Lung microvascular endothelial cell (primary cell): ENCODE data around the gene GALNTL6. TPM values are rescaled to one million over a fixed set of nuclear protein-coding genes. Genes with fewer than 3 reads are reported as not detected.
A peak's percentile ranks its signal among the peaks of the same experiment; 100 is the strongest.

Experiments used
- DNase-seq, 2 donors: peaks; one replicate each; pipeline versions ENCODE4 v3.0.0 to v3.0.0-alpha.2; 2010; ENCODE audit warnings: low read depth in 2 of 2
- total RNA-seq: library from RNA; depleted of rRNA; stranded (reverse); fragments of >200 nt; gene quantifications from 2 replicates; pipeline ENCODE4 v1.2.1, GENCODE V29; 2014

The GALNTL6 gene
- not detected in 2 replicates for total RNA-seq

GRCh38 chr4:171812665-171813525 is at the start of gene GALNTL6:
Gene GALNTL6 (plus strand): TSS chr4:171813404.
- no peak for DNase-seq

- no peak for DNase-seq
Measured at GRCh38 chr4:171765514-171765913, 47.7 kb upstream of the GALNTL6 start.

- DNase-seq = no peak
Measured at GRCh38 chr4:171774642-171775190, 38.5 kb upstream of the GALNTL6 start.

GRCh38 chr4:171779301-171779700 is 33.9 kb upstream of the GALNTL6 start:
- DNase-seq = no peak

- DNase-seq = no peak
Measured at GRCh38 chr4:171785388-171785787, 27.8 kb upstream of the GALNTL6 start.

GRCh38 chr4:171793723-171794122 is 19.5 kb upstream of the GALNTL6 start:
- no peak for DNase-seq

GRCh38 chr4:171794528-171794927 is 18.7 kb upstream of the GALNTL6 start:
- DNase-seq = no peak

GRCh38 chr4:171809854-171810253 is 3.4 kb upstream of the GALNTL6 start:
- DNase-seq = no peak

GRCh38 chr4:171812333-171812664 is 905 bp upstream of the GALNTL6 start:
- no peak for DNase-seq

- DNase-seq = no peak
Measured at GRCh38 chr4:171813526-171814250, 484 bp downstream of the GALNTL6 start.

GRCh38 chr4:171814545-171814944 is 1.3 kb downstream of the GALNTL6 start:
- DNase-seq = no peak

GRCh38 chr4:171817026-171817425 is 3.8 kb downstream of the GALNTL6 start:
- DNase-seq = no peak

- no peak for DNase-seq
Measured at GRCh38 chr4:171834640-171835039, 21.4 kb downstream of the GALNTL6 start.

GRCh38 chr4:171843456-171843855 is 30.3 kb downstream of the GALNTL6 start:
- no peak for DNase-seq

- DNase-seq = peak; percentile 0 to 45
Measured at GRCh38 chr4:171846232-171846631, 33.0 kb downstream of the GALNTL6 start.

GRCh38 chr4:171846893-171847292 is 33.7 kb downstream of the GALNTL6 start:
- DNase-seq = no peak

GRCh38 chr4:171847751-171848150 is 34.5 kb downstream of the GALNTL6 start:
- DNase-seq = no peak

GRCh38 chr4:171849686-171850222 is 36.5 kb downstream of the GALNTL6 start:
- DNase-seq = no peak

GRCh38 chr4:171851295-171851694 is 38.1 kb downstream of the GALNTL6 start:
- no peak for DNase-seq

- DNase-seq = no peak
Measured at GRCh38 chr4:171857302-171858012, 44.3 kb downstream of the GALNTL6 start.

GRCh38 chr4:171875291-171875690 is 62.1 kb downstream of the GALNTL6 start:
- no peak for DNase-seq

- DNase-seq = no peak
Measured at GRCh38 chr4:171876636-171877035, 63.4 kb downstream of the GALNTL6 start.
